NCI-H2081 treated with DMSO at 0.1 percent for 48 hours (cell line): ENCODE measurements around the gene SCAPER.
A peak's percentile ranks its signal among the peaks of the same experiment; 100 is the strongest.
"Not testable (repeated sequence)": the region's sequence is repeated elsewhere in the genome, so short reads cannot be mapped to it uniquely, and the experiment has no call there.

Experiments
- DNase-seq: peaks from one replicate; lab custom pipeline; 2025; lab: John Stamatoyannopoulos, UW

SCAPER gene

DNA sequence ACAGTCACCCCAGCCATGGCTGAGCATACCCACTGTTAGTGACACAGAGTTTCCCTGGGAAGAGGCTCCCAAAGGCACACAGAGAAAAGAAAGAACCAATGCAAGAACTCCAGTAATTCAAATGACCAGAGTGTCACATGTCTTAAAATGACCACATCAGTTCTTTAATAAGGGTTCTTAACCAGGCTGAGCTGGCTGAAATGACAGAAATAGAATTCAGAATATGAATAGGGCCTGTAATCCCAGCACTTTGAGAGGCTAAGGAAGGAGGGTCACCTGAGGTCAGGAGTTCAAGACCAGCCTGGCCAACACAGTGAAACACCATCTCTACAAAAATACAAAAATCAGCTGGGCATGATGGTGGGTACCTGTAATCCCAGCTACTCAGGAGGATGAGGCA, 54.8 kb downstream of the SCAPER start:
- not testable (repeated sequence) for DNase-seq

DNA sequence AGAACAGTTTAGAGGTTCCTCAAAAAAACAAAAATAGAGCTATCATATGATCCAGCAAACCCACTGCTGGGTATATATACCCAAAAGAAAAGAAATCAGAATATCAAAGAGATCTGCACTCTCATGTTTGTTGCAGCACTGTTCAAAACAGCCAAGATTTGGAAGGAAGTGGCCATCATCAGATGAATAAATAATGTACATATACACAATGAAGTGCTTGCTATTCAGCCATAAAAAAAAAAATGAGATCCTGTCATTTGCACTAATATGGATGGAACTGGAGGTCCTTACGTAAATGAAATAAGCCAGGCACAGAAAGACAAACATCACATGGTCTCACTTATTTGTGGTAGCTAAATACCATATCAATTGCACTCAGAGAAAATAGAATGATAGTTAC, 58.4 kb downstream of the SCAPER start:
- peak; percentile 44 for DNase-seq

DNA sequence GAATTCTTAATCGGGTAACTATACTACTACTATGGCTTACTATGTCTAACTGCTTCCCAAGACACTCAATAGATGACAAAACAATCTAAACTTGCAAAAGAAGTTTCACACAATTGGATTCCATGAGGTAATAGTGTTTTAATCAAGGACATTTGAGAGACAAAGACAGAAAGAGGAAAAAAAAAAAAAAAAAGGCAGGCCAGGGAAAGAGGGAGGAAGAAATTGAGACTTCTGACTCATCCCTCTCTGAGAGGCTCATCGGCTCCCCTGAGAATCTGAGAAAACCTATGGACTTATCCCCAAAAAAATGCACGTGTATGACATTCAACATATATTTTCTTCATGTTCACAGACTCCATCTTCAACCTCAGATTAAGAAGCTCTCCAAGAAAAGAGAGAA, 61.0 kb downstream of the SCAPER start:
- no peak for DNase-seq

DNA sequence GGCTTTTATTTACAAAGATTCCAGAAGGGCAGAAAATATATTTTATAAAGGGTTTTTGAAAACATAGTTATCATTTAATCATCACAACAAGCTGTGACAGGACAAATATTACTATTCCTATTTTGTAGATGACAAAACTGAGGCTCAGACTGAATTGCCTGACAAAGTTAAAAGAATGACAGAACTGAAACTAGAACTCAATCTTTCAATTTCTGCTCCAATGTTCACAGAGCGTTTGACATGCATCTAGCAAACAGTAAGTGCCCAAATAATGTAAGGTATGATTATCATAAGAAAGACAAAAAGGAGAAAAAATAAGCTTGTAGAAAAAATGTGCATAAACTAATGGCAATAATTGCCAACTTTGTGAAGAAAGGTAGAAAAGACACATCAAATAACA, 61.9 kb downstream of the SCAPER start:
- DNase-seq = no peak

DNA sequence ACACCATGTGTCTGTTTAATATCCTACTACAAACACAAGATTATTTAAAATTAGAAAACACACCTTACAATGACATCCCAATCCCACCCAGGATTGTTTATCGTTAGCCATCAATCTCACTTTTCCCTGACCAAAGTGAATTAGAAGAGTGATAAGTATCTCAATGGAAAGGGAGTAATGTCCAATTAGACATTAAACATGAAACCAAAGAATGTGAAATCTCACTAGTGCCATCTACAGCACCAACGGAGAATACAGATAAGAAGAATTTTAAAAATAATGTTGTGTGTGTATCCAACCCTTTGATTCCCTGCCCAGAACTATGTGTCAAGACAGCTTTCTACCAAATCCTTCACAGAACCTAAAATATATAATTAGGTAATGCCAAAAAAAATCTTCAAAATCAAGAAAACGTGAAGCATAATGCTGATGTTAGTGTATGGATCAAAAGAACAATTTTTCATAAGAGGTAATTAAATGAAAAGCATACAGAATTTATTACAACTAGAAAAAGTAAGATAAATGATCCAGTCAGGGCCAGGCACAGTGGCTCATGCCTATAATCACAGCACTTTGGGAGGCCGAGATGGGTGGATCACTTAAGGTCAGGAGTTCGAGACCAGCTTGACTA, 64.2 kb downstream of the SCAPER start:
- DNase-seq = no peak

DNA sequence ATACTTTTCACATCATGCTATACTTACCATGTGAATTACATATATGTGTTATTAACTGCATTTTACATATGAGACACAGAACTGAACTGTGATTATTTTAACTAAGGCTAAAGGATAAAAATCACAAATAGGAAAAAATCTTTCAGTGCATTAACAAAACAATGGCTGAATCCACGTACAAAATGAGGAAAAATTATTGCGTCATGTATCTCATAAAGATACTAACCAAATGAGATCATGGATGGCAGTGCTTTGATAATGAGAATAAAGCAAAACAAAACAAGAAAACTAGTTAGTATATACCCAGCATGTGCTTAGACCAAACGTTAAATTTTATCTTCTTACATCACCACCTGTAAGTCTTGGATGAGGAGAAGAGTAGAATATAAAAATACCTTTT, 66.0 kb downstream of the SCAPER start:
- no peak for DNase-seq

DNA sequence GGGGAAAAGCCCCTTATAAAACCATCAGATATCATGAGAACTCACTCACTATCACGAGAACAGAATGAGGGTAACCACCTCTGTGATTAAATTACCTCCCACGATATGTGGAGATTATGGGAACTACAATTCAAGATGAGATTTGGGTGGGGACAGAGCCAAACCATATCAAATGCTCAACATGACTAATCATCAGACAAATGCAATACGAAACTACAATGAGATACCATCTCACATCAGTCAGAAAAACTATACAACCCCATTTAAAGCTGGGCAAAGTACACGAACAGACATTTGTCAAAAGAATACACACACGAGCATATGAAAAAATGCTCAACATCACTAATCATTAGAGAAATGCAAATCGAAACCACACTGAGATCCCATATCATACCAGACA, 67.7 kb downstream of the SCAPER start:
- DNase-seq = no peak

DNA sequence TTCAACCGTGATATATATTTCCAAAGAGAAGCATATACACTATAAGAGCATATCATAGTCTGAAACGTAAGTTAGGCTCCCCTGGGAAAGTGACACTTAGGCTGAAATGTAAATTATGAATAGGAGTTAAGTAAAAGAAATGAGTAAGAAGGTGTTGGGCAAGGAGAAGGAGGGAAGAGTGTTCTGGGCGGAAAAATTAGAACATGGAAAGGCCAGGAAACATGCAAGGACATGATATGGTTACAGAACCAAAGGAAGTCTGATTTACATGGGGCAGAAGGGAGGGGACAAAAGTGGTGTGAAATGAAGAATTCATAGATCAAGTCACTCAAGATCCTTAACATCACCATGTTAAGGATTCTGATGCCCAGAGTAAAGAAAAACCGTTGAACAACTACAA, 75.2 kb downstream of the SCAPER start:
- no peak for DNase-seq

DNA sequence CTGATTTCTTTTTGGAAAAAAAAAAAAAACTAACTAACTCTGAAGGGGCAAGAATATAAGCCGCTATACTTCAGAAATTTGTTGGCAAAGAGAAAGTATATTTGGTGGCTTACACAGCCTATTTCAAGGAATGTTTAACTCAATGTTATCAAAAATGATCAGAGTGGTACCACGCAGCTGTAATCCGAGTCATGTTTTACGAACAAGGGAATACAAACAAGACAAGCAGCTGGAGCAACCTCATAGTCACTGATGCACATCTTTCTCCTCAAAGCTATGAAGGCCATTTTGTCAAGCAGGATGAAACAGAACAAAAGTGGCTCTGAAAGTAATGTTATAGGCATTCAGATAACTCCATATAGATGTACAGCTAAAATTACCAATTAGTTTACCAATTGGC, 81.2 kb downstream of the SCAPER start:
- DNase-seq = no peak

DNA sequence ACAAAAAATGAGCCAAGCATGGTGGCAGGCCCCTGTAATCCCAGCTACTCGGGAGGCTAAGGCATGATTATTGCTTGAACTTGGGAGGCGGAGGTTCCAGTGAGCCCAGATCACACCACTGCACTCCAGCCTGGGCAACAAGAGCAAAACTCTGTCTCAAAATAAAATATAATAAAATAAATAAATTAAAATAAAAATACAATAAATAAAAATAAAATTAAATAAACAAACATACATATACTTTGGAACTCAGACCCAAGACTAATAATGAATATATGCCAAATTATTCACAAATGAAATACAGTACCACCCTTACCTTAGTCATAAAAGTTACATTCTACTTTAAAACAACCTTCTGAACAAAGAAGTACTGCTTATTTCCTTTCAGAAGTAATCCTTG, 81.8 kb downstream of the SCAPER start:
- no peak for DNase-seq

DNA sequence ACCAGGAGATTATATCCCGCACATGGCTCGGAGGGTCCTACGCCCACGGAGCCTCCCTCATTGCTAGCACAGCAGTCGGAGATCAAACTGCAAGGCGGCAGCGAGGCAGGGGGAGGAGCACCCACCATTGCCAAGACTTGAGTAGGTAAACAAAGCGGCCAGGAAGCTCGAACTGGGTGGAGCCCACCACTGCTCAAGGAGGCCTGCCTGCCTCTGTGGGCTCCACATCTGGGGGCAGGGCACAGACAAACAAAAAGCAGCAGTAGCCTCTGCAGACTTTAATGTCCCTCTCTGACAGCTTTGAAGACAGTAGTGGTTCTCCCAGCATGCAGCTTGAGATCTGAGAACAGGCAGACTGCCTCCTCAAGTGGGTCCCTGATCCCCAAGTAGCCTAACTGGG, 86.2 kb downstream of the SCAPER start:
- DNase-seq = not testable (repeated sequence)

DNA sequence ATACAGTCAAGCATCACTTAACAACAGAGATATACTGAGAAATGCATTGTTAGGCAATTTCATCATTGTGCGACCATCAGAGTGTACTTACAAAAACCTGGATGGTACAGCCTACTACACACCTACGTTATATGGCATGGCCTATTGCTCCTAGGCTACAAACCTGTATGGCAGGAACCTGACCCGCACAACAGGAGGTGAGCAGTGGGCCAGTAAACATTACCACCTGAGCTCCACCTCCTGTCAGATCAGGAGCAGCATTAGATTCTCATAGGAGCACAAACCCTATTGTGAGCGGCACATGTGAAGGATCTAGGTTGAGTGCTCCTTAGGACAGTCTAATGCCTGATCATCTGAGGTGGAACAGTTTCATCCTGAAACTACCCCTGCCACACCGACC, 89.7 kb downstream of the SCAPER start:
- no peak for DNase-seq

DNA sequence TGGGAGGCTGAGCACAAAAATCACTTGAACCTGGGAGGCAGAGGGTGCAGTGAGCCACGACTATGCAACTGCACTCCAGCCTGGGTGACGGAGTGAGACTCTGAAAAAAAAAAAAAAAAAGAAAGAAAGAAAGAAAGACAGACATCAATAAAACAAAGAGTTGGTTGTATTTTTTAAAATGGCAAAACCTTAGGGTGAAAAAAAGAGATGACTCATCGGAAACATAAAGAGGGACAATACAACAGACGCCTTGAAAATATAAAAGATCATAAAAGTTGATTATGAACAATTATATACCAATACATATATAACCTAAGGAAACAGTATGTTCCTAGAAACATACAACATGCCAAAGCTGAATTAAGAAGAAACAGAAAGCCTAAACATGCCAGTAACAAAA, 92.8 kb downstream of the SCAPER start:
- no peak for DNase-seq

DNA sequence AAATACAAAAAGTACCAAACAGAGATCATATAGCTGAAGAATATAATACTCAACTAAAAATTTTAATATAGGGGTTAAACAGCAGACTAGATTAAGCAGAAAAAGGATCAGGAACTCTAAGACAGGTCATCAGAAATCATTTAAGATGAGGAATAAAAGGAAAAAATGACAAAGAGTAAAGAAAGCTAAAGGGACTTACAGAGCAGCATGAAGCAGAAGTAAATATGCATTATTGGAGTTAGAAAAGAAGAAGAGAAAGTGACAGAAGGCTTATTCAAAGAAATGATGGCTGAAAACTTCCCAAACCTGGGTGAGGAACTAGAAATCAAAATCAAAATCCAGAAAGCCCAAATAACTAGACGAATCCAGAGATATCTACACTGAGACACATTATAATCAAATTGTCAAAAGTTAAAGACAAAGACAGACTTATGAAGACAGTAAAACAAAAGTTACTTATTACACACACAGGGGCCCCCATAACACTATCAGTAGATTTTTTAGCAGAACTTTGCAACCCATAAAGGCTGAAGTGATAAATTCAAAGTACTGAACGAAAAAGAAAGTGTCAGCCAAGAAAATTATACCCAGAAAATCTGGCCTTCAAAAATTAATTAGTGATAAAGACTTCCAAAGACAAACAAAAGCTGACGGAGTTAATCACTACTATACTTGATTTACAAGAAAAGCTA, 95.6 kb downstream of the SCAPER start:
- DNase-seq = no peak

DNA sequence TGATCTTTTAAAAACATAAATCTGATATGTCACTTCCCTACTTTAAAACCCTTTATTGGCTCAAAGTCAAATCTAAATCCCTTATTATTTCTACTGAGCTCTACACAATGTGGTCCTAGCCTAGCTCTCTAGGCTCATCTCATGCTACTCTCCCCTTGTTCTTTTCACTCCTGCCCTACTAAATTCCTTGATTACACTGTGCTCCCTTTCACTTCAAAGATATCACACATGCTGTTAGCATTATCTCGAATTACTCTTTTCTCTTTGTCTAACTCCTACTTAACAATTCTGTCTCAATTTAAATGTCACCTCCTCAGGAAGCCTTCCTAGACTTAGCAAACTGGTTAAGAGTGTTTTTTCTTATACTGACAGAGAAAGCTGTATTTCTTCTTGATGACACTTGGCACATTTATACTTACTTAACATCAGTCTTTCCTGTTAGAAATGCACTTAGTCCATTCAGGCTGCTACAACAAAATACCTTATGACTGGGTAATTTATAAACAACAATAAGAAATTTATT, 102.0 kb downstream of the SCAPER start:
- DNase-seq = no peak

DNA sequence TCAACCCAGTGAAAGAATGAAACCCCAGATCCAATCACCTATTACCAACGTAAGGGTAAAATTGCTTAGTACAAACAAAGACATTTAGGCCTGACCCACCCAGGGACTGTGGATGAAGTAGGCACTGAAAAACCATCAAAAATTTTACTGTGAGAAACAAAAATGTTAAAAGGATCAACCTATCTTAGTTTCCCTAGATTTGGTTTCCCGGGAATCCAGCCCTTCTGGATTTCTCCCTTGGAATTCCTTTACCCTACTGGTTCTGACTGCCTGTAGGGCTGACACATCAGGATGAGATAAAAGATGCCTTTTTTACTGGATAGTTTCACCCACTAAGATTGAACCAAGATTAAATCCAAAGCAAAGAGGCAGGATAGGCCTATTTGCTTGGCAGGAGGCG, 102.7 kb downstream of the SCAPER start:
- DNase-seq = no peak

DNA sequence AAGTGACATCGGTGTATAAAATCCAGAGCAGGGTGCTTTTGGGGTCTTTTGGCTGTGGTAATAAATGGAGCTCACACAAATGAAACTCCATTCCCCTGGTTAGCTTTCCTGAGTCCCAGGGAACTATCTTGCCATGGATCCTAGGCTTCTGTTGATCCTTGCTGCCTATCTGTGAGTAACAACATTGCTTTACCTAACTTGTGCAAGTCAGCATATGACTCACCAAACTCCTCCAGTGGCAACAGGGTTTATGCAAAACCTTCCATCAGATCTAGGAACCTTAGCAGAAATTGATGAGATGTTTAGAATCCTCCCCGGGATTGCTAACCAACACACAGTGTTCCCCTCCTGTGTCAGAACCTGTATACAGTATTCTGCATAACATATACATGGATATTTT, 105.4 kb downstream of the SCAPER start:
- no peak for DNase-seq

DNA sequence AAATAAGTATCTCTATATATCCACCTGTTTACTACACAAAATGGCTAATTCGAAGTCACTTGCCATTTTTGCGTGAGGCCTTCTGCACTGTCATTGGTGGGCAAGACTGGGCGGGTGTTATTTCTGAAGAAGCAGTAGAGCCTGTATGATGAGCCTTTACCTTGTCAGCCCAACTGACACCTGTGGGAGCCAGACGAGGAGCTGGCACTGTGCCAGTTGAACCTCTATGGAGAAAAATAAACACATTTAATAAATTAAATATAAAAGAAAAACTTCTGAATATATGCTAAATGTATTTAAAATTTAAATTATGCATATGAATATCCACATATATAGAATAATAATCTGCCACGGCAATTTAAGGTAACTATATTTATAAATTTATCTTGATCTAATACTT, 109.9 kb downstream of the SCAPER start:
- DNase-seq = no peak

DNA sequence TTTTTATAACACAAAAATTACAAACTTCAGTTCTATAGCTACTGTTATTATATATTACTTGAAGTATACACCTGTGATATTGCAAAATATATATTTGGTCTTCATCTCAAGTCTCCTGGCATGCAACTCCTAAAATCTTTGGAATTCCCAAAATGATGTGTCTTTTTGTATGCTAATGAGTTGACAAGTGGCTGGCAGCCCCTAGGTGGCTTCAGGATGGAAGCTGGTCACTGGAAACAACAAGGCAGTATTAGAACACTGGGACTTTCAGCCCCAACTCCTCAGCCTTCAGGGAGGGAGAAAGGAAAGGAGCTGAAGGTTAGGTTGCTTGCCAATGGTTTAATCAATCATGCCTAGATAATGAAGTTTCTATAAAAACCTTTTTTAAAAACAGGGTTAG, 112.0 kb downstream of the SCAPER start:
- no peak for DNase-seq

DNA sequence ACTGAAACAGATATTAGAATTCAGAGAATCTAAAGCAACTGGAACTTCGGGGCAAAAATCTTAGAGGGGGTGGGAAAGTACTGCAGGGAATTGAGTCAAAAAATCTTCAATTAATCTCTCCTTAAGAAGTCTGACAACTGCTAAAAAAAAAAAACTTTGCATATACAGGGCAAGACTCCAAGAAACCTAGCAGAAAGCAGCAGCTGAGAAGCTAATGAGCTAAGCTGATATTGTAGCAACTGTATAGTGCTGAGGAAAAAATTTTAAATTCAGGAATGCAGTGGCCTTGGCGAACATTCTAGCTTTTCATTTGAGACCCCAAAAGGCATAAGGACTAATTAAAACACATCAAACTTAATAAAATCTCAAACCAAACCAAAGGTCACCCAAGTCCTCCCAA, 113.6 kb downstream of the SCAPER start:
- no peak for DNase-seq

DNA sequence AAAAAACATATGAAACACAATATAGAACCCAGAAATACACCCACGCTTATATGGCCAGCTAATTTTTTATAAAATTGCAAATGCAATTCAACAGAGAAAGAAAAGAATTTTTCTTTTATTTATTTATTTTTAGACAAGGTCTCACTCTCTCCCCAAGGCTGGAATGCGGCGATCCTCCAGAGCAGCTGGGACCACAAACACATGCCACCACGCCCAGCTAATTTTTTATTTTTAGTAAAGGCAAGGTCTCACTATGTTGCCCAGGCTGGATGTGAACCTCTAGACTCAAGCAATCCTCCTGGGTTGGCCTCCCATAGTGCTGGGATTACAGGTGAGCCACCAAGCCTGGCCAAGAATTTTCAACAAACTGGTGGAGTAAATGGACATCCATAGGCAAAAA, 117.9 kb downstream of the SCAPER start:
- DNase-seq = no peak

DNA sequence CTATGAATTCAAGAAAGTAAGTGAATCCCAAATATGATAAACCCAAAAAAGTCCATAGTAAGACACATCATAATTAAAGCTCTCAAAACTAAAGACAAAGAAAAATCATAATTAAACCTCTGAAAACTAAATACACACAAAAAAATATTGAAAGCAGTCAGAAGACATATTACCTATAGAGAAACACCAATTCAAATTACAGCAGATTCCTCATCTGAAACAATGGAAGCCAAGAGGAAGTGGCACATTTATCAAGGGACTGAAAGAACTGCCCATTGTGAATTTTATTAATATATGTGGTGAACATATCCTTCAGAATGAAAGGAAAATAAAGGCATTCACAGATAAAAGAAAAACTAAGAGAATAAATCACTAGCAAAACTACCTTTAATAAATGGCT, 128.2 kb downstream of the SCAPER start:
- DNase-seq = no peak

DNA sequence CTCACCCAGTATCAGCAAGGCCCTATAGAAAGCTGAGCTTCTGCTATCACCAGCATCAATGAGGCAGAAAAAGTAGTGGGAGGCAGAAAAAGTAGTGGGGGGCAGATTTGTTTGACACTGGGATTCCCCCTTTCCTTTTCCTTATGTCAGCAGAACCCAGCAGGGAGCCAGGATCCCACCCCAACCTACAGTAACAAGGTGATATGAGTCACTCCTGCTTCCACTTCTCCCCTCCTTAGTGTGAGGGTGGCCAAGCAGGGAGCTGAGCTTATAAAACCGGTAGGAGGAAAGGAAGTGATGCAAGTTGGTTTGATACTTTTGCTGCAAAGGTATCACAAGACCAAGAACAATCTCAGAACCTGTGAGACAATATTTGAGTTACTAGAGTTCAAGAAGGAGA, 128.7 kb downstream of the SCAPER start:
- DNase-seq = no peak

DNA sequence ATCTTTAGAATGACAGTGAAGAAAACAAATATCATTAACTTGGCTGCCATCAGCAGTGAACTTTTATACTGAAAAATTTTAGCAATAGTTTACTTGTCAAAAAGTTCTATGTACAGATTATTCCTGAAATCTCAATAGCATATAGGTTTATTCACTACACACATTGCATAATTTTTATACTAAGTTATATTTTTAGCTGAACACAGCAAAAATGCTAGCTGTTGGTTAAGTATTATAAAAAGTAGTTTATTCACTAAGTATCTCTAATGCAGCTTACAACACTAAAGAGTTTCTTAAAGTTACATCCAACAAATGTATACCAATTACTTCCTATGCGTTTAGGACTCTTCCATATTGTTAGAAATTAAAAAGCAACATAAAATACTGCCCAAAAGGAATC, 131.9 kb downstream of the SCAPER start:
- no peak for DNase-seq
